ENCODE results near the gene KLC4.
A peak's percentile ranks its signal among the peaks of the same experiment; 100 is the strongest.
"Not testable (repeated sequence)": the region's sequence is repeated elsewhere in the genome, so short reads cannot be mapped to it uniquely, and the experiment has no call there.

The KLC4 gene

DNA sequence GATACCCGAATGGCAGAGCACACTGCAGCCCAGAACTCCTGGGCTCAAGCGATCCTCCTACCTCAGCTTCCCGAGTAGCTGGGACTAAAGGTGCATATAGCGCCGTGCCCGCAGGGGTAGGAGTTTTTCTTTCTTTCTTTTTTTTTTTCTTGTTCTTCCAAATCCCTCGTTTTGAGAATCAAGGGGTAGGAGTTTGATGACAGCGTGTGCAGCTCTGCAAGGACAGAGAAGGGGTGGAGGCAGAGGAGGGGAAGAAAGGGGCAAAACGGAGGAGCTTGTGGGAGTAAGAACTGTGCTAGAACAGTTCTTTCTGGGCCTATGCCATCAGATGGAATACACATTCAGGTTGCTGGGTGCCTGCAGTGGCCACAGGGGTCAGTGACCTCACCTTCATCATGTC is 22.7 kb upstream of the KLC4 start:
- DNase-seq (ENCODE audit: low read depth, low spot score) = no peak

DNA sequence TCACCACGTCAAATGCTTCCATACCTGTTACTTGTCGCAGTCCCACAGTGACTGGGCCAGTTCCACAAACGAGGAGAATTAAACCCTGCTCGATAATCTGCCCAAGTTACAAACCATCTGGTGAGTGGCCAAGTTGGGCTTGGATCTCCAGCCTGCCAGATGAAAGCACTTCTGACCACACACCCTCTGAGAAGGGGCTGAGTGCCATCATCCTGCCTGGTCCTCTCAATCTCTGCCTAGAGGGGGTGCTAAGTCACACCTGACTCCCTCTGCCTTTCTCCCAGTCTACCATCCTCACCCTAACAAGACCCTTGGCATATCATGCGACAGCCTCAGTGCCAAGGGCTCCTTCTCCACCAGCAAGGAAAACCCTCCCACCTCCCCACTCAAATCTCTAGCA is 22.2 kb upstream of the KLC4 start:
- no peak for DNase-seq (ENCODE audit: low read depth, low spot score)

DNA sequence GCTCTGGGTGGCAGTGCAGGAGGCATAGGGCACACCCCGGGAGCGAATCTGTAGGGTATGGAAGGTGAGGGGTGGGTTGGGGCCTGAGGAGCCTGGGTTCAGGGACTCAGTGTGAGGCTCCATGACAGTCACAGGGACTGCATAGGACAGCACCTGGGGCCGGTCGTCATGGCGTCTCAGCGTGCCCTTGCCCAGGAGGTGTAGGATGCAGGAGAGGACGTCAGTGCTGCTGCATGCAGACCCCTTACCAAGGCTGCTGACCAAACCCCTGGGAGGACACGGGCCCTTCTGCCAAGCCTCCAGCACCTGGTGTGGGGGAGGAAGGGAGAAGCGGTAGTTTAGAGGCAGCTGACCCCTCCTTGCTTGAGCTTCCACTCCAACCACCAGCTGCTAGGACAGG is 21.7 kb upstream of the KLC4 start:
- no peak for DNase-seq (ENCODE audit: low read depth, low spot score)

DNA sequence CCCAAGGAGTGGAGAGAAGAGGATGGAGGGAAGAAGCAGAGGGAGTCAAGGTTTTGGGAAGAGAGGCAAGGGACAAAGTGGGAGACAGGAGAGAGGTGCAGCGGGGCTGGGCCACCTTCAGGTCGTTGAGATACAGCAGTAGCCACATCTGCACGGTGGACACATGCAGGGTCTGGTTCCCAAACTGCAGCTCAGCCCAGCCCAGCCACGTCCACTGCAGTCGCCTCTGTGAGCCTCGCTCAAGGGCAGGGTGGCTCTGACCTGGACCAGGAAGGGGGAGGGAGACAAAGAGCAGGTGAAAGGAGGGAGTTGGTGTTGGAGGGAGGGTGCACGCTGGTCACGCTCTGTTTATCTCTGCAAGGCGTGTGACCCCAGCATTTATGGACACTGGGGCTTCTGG is 20.7 kb upstream of the KLC4 start:
- DNase-seq (ENCODE audit: low read depth, low spot score) = no peak

DNA sequence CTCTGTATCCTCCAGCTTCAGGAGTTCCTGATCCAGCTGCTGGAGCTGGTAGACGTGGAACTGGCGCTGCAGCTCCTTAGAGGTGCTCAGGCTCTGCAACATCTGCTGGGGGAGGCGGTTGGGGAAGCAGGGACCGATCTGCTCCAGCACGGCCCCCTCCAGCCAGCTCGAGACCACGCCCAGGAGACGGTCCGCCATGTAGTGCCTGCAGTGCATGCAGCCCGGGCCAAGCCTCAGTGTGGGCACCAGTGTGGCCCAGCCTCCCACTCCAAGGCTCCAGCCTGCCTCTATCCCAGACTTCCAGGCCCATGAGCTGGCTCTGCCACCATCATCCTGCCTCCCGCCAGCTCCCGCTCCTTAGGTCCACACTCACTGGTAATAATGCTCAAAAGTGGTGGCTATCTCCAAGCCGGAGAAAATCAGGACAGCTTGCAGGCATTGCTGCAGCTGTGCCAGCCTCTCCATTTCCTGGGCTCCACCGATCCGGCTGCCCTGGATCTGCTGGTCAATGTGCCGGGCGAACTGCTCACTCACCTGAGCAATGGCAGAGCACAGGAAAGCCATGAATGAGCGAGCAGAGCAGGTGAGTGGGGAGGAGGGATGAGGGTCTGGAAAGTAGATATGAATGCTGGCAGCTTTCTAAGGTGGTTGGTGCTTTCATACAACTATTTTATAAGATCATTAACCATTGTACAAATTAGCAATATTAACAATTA is 18.7 kb upstream of the KLC4 start:
- DNase-seq (ENCODE audit: low read depth, low spot score) = no peak

DNA sequence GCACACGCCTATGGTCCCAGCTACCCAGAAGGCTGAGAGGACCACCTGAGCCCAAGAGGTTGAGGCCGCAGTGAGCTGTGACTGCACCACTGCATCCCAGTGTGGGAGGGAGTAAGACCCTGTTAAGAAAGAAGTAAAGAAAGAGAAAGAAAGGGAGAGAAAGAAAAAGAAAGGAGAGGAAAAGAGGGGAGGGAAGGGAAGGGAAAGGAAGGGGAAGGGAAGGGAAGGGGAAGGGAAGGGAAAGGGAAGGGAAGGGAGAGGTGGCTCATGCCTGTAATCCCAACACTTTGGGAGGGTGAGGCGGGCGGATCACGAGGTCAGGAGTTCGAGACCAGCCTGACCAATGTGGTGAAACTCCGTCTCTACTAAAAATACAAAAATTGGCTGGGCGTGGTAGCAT is 18.0 kb upstream of the KLC4 start:
- DNase-seq (ENCODE audit: low read depth, low spot score) = not testable (repeated sequence)

DNA sequence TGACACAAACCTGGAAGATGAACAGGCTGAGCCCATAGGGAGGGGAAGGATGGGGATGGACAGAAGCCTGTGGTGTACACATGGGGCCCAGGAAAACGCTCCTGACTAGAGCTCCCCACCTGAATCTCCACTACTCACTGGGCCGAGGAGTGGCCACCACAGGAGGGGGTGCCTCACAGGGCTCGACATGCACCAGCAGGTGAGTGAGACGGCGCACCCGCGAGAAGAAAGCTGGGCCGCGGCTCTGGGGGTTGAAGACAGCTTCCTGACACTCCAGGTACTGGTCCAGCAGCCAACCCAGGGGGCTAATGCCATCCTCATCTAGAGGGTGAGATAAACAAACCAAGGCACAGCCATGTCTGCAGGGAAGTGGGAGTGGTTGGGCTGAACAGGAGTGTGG is 16.1 kb upstream of the KLC4 start:
- no peak for DNase-seq (ENCODE audit: low read depth, low spot score)

DNA sequence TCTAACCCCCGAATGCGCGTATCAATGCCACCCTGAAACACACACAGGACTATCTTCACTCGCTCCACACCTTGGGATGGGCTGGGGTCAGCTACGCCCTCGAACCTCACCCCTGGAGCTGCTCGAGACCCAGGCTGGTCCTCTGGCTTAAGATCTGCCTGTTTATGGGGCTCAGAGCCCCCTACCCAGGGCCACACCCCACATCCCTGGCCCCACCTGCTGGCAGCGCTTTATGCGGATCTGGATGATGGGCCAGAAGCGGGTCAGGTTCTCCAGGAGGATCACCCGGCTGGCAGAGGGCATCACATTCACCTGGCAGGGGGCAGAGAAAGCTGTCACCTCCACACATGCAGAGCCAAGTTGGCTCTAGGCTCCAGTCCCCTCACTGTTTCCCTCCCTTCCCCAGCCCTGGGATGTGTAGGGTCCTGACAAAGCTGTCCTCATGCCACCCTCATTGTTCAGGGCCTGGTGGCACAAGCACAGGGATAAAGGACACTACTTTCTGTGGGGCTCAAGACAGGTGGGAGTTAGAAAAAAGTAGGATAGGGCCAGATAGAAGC is 14.0 kb upstream of the KLC4 start:
- no peak for DNase-seq (ENCODE audit: low read depth, low spot score)

DNA sequence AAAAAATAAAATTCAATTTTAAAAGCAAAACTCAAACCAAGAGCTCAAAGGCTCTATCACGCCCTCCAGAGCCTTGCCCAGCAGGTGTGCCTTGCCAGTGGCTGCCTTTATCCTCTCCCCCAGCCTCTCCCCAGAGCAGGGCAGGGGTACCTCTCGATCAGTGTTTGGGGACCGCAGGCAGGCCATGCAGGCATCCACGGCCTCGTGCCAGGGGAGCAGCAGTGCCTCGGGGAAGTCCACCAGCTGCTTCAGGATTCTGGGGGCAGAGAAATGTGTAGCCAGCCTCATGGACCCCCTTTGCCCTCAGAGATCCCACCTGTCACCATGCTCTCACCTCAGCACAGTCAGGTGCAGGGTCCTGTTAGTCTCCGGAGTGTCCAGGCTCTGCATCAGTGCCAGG is 11.4 kb upstream of the KLC4 start:
- no peak for DNase-seq (ENCODE audit: low read depth, low spot score)

DNA sequence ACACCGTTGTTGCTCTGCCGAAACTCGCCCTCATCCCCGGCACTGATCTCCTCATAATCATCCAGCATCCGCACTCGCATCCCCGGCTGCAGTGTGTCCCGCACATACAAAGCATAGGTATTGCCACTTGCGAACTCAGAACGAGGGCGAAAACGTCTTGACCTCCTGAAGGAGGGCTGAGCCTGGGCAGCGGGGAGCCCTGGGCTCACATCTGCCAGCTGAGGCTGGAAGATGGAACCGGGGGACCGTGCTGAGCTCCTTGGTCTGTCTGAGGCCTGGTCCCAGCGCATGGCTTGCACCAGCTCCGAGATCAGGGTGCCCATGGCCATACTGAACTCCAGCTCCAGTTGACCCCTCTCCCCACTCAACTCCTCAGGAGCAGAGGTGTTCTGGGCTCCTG is 8.4 kb upstream of the KLC4 start:
- DNase-seq (ENCODE audit: low read depth, low spot score) = no peak

DNA sequence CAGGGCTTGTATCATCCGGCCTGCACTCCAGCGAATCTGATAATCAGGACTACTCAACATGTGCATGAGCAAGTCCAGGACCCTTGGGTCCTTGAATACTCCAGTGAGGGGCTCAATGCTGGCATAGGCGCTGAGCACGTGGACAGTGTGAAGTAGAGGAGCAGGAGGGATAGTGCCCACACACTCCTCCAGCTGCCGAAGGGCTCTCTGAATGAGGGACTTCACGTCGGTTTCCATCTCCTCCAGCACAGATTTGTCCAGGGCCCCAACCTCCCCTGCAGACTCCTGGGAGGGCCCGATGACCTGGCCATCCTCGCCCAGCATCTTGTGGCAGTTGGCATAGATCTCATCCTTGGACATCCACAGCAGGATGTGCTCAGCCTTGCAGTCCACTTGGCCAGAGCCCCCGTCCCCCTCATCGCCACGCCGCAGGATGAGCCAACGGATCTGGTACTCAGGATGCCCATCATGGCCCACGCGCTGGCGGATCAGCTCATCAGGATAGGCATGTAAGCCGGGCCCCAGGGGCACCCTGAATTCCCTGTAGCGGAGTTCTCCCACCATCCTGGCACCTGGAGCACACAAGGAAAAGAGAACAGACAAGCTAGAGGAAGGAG is 7.1 kb upstream of the KLC4 start:
- no peak for DNase-seq (ENCODE audit: low read depth, low spot score)

DNA sequence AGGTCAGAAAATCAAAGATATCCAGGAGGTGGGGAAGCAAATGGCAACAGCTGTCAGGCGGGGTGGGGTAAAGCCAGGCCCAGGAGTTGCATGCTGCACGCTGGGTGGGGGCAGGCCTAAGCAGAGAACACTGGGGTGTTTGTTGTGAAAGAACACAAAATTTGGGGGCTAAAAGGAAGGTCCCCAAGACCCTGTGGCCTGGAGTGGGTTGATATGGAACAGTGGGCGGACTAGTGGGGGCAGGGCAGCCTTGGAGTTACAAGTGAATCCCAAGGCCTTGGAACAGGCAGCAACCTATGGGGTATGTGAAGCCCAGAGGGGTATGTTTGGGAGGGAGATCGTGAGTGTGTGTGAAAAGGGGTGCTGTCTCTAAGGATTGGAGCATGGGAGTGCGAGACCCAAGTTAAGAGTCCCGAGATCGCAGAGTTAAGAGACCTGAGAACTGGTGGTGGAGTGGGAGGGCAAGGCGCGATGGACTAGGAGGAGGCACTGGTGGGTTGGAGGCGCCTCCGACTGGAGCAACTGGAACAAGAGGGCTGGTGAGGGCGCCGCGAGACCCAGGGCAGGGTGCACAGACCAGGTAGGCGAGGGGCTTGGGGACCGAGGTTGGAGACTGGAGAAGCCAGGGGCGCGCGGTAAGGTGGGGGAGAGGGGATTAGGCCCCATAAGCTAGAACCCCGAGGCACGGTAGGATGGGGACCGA is 6.4 kb upstream of the KLC4 start:
- no peak for DNase-seq (ENCODE audit: low read depth, low spot score)

DNA sequence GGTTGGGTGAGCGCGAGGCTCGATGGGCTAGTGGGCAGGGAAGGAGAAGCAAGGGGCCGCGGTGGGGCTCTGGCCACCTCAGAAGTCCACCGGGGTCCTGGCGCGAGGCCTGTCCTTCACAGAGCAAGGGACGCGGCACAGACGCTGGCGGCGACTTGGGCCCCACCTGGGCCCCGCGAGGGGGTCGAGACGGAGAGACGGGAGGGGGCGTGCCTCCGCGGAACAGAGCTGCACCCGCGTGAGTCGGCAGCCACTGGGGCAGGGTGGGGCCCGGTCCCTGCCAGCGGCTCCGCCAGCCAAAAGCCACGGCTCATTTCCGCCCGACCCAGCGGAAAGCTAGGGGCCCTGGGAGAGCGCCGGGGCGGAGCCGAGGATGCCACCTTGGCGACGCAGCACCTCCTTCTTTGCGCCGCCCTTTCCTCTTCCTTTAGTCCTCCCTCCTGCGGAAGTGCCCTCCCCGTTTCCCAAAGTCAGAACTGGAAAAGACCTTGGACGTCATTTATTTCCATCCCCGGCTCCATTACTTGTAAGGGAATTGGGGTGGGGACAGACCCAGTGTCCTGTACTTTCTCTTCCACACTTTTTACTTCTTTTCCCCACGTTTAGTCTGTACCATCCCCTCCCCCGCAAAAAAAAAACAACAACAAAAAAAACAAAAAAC is 5.8 kb upstream of the KLC4 start, which contains the start of gene CUL7:
Gene CUL7, minus strand, starts transcription at position 307 of the 661 bp plus-strand sequence. CDS start 1,063 bp downstream, outside the sequence.
- DNase-seq (ENCODE audit: low read depth, low spot score) = peak; percentile 83

DNA sequence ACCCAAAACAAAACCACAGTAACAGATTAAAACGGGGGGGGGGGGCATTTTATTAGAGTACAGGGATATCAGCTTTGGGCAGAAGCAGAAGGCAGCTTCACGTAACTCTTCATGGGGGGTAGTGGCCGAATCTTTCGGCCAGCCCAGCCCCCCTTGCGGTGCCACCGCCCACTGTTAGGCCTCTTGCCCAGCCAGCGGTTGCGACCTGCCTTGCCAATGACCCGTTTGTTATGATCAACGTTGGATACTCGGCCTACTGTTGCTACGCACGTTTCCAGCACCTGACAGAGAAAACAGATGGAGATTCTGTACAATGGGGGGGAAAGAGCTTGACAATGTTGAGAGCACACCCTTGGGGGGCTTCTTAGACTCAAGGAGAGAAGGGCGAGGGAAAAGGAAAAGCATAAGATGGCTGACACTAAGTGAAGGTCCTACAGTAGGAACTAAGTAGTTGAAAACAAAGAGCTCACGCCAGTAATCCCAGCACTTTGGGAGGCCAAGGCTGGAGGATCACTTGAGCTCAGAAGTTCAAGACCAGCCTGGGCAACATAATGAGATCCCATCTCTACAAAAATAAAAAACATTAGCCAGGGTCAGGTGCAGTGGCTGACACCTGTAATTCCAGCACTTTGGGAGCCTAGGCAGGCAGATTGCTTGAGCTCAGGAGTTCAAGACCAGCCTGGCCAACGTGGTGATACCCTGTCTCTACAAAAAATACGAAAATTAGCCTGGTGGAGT is 5.1 kb upstream of the KLC4 start:
- DNase-seq (ENCODE audit: low read depth, low spot score) = no peak

DNA sequence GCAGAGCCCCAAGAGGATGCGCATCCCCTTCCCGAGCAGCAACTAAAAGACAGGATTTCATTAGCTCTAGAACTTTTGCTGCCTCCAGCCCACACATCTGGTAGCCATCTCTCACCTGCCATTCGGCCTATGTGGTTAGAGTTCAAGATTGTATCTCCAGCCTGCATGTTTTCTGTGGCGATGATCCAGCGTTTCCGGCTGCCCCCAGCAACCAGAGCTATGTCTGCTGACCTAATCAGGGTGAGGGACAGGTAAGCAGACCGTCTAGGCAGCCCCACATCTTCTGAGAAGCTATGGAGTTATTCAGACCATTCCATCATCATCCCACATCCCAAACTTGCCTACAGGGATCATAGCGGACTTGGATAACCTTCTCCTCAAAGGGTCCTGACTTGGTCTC is 3.5 kb upstream of the KLC4 start:
- no peak for DNase-seq (ENCODE audit: low read depth, low spot score)

DNA sequence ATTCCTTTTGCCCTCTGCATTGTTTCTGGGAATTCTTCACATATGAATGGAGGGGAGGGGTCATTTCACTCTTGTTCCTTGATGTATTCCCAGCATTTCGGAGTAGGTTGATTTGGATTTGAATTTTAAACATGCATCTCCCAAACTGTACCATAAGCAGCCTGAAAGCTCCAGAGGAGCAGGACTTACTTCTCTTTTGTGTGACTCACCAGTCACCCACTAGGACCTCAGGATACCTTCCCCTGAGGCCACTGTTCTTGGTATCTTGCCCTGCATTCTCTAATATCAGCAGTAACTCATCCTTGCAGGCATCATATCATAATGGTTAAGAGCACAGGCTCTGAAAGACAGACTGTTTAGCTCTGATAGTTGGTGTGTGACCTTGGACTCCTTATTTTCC is 900 bp upstream of the KLC4 start:
- no peak for DNase-seq (ENCODE audit: low read depth, low spot score)

DNA sequence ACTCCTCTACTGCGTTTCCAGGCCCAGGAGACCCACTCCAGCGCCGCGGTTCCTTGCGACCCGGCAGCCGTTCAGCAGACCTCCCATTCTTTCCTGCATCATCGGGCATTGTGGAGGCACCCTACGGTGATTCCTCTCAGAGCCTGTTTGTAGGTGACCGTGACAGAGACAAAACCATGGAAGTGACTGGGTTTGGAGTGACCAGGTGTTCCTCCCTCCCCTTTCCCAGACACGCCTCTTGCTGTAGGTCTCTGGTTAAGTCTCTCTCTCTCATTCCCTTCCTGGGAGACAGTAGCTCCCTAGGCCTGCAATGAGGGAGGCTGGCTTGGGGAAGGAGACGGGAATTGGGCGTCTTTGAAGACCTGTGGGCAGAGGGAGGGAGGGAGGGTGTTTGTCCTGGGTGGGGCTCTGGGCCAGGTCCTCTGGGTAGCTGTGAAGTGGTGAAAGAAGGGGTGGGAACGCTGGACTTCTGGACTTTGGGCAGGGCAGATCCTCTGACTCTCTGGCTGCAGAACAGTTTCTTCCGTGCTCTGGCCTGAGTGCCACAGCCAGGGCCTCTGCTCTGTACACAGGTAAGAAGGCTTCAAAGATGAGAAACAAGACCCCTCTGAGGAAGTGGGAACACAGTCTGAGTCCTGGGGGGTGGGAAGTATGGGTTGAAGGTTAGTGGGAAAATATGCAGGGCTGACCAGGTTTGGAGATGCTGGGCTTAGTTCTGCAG is 763 bp downstream of the KLC4 start:
- DNase-seq (ENCODE audit: low read depth, low spot score) = no peak

DNA sequence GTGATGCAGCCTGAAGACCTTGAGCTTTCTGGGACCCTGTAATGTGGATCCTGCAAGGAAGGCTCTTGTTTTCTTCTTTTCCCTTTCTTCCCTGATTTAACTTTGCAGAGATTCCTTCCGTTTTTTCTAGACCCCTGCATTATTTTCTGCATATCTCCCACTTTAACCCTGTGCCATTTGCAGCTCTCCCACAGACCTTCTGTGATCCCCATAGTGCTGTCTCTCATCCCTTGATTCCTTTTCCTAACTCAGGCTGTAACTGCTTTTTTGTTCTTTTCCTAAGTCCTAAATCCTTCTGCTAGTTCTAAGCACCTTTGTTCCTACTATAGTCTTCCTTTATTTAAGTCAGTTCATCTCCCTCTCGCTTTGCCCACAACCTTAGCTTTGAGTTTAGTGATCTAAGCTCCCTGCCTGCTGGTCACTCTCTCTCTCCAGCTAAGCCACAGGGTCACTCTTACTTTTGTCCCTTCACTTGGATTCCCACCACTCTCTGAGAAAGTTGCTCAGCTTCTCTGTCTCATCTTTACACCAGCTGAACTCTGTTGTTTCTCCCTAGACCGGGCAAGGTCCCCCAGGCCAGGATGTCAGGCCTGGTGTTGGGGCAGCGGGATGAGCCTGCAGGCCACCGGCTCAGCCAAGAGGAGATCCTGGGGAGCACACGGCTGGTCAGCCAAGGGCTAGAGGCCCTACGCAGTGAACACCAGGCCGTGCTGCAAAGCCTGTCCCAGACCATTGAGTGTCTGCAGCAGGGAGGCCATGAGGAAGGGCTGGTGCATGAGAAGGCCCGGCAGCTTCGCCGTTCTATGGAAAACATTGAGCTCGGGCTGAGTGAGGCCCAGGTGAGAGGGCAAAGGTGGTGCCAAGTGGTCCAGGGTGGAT is 1.6 kb downstream of the KLC4 start:
- no peak for DNase-seq (ENCODE audit: low read depth, low spot score)

DNA sequence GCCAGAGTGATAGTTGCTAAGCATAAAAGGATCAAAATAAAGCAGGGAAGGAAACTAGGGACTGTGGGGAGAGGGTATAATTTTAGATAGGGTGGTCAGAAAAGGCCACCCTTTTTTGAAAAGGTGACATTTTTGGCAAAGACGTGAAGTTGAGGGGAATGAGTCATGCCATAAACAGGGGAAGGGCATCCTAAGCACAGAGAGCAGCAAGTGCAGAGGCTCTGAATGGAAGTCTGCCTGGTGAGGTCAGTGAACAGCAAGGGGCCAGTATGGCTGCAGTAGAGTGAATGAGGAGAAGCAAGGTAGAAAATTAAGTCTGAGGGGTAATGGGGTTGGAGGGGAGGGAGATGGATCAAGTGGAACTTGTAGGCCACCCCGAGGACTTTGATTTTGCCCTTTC is 2.4 kb downstream of the KLC4 start:
- DNase-seq (ENCODE audit: low read depth, low spot score) = no peak

DNA sequence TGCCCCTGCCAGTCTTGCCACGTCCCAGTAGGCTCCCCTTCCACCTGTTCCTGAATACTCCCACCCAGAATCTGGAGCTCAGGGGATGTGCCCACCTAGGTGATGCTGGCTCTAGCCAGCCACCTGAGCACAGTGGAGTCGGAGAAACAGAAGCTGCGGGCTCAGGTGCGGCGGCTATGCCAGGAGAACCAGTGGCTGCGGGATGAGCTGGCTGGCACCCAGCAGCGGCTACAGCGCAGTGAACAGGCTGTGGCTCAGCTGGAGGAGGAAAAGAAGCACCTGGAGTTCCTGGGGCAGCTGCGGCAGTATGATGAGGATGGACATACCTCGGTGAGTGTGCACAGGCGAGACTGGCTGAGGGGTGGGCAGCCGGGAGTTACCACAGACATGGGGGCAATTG is 3.4 kb downstream of the KLC4 start:
- DNase-seq (ENCODE audit: low read depth, low spot score) = no peak

Data from smooth muscle cell of the brain vasculature (primary cell).